Sigmoid colon (tissue), 7 donors: Measurements from ENCODE around the gene FRAS1. TPM values are rescaled to one million over a fixed set of nuclear protein-coding genes. Genes with fewer than 3 reads are reported as not detected.

ENCODE experiments used
- DNase-seq: peaks from one replicate; pipeline ENCODE4 v3.0.0-alpha.2; 2019
- H3K27ac ChIP-seq, 4 donors: fragments of 200-600 bp; sonication (generic); one replicate each; pipeline ENCODE4 v1.5.1; 2016 to 2019; ENCODE audit warnings: mild to moderate bottlenecking in 1 of 4
- H3K27me3 ChIP-seq, 3 donors: fragments of 200-600 bp; sonication (generic); one replicate each; pipeline ENCODE4 v1.5.1; 2019; ENCODE audit warnings: mild to moderate bottlenecking in 1 of 3
- H3K36me3 ChIP-seq, 4 donors: fragments of 200-600 bp; sonication (generic); one replicate each; pipeline ENCODE4 v1.5.1; 2016 to 2019
- H3K4me1 ChIP-seq, 4 donors: fragments of 200-600 bp; sonication (generic); one replicate each; pipeline ENCODE4 v1.5.1; 2017 to 2019
- H3K4me3 ChIP-seq, 4 donors: fragments of 200-600 bp; sonication (generic); one replicate each; pipeline ENCODE4 v1.5.1; 2017 to 2019; ENCODE audit warnings: mild to moderate bottlenecking in 2 of 4, moderate library complexity in 1 of 4
- H3K9me3 ChIP-seq, 4 donors: fragments of 200-600 bp in 3 of 4; sonication (generic) in 3 of 4; one replicate each; pipeline versions ENCODE4 v1.5.1 to v1.6.1; 2013 to 2019
- EP300 ChIP-seq, 4 donors: sonication (generic); formaldehyde crosslinking; IDR thresholded peaks; one replicate each; pipeline ENCODE4 v1.6.1; 2017; ENCODE audit warnings: antibody characterized with exemption in 4 of 4
- POLR2A ChIP-seq, 2 donors: fragments of 450-650 bp; IDR thresholded peaks; one replicate each; pipeline ENCODE4 v1.6.1; 2016; ENCODE audit warnings: antibody characterized with exemption in 2 of 2, mild to moderate bottlenecking in 2 of 2, moderate library complexity in 2 of 2
- POLR2AphosphoS5 ChIP-seq, 4 donors: sonication (generic); formaldehyde crosslinking; IDR thresholded peaks; one replicate each; pipeline ENCODE4 v1.6.1; 2017; ENCODE audit warnings: antibody characterized with exemption in 4 of 4
- WGBS, 2 donors: extraction: QIAGEN DNeasy Blood & Tissue Kit; methylation state at CpG; one replicate each; pipeline ENCODE4 v1.1.7; 2013; 5-methylcytosine and 5-hydroxymethylcytosine counted together
- intact Hi-C: fragments of 100-400 bp; cut with DNase I; formaldehyde crosslinking; loops from one replicate; pipeline ENCODE4 v1.15.1; 2023
- polyA plus RNA-seq, 3 donors: library from polyadenylated mRNA; stranded (reverse); fragments of 200-250 nt; gene quantifications; one replicate each; pipeline ENCODE4 v1.2.3, GENCODE V29; 2013
- total RNA-seq, 4 donors: library from RNA; depleted of rRNA; stranded (reverse); fragments of >200 nt; gene quantifications; one replicate each; pipeline ENCODE4 v1.1.0, GENCODE V29; 2016
- TF ChIP-seq, protein P1 (sequence below), 4 experiments: fragments of 450-650 bp in 3 of 4; fragments of 200-600 bp in 1 of 4; IDR thresholded peaks; one replicate each; pipeline ENCODE4 v1.5.1; 2016 to 2019; ENCODE audit warnings: antibody characterized with exemption in 4 of 4, mild to moderate bottlenecking in 3 of 4, moderate library complexity in 2 of 4
- donor health status: healthy with polysubstance abuse.
- donor health status: Bipolar disorder and iron deficiency.
- donor health status: healthy.

The FRAS1 gene
- total and polyA plus RNA-seq, 7 donors: under 0.01 to 22.4 (median 7.4) TPM; not detected in 1

DNA sequence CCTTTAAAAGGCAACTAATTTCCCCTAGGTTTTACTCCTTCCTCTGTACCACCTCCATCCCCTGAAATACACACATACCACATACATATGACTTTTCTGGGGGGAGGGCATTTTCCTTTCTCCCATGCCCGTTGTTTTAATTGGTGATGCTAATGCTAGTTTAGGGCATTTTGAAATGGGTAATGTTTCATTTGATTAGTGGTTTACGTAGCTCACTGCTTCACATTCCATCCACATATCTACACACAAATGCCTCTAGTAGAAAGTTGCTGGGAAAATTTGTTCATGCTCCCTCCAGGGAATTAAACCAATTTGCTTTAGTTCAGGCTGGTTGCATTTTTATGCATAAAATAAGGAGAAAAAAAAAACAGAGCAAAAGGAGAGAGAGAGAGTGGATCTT is 231.2 kb downstream of the FRAS1 start:
- no peaks in the 10 kb centered on the region for H3K9me3 ChIP-seq
- WGBS, 2 donors: 78 to 82% methylated on average over 2 of the region's 2 CpGs
- TF ChIP-seq, protein P1, sequence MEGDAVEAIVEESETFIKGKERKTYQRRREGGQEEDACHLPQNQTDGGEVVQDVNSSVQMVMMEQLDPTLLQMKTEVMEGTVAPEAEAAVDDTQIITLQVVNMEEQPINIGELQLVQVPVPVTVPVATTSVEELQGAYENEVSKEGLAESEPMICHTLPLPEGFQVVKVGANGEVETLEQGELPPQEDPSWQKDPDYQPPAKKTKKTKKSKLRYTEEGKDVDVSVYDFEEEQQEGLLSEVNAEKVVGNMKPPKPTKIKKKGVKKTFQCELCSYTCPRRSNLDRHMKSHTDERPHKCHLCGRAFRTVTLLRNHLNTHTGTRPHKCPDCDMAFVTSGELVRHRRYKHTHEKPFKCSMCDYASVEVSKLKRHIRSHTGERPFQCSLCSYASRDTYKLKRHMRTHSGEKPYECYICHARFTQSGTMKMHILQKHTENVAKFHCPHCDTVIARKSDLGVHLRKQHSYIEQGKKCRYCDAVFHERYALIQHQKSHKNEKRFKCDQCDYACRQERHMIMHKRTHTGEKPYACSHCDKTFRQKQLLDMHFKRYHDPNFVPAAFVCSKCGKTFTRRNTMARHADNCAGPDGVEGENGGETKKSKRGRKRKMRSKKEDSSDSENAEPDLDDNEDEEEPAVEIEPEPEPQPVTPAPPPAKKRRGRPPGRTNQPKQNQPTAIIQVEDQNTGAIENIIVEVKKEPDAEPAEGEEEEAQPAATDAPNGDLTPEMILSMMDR (IDR thresholded peaks at IDR 0.05): no peak
- no peak for TF ChIP-seq POLR2AphosphoS5 (IDR thresholded peaks at IDR 0.05)
- no peak for TF ChIP-seq EP300 (IDR thresholded peaks at IDR 0.05)
- TF ChIP-seq POLR2A (IDR thresholded peaks at IDR 0.05): no peak
- no peaks in the 10 kb centered on the region for H3K36me3 ChIP-seq
- no peak overlapping the region for H3K4me3 ChIP-seq
- DNase-seq: no peak
- intact Hi-C loops: no loop called here
- no peaks in the 10 kb centered on the region for H3K27me3 ChIP-seq
- H3K4me1 ChIP-seq: peaks cover 0 to 13% (median 6%) of the 10 kb centered on the region in 4 donors
- H3K27ac ChIP-seq: no peak overlapping the region

DNA sequence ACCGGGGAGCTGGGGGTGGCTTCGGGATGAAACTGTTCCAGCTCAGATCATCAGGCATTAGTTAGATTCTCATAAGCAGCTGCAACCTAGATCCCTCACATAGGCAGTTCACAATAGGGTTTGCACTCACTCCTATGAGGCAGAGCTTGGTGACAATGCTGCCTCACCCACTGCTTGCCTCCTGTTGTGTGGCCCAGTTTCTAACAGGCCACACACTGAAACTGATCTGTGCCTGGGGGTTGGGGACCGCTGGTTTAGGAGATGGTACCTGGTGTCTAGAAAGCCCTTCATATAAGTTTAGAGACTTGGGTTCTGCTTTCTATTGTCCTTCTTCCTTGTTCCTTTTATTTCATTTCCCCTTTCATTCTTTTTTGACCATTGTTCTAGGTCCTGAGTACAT is 234.2 kb downstream of the FRAS1 start:
- no peak for DNase-seq
- Histone ChIP-seq H3K4me3 (no peak overlapping the region), H3K27me3 (no peaks in the 10 kb centered on the region), H3K4me1 (peaks cover 0 to 24% (median 16%) of the 10 kb centered on the region in 4 donors), H3K27ac (no peak overlapping the region), H3K36me3 (no peaks in the 10 kb centered on the region), H3K9me3 (no peaks in the 10 kb centered on the region)
- intact Hi-C loops: no loop called here
- 91 to 94% methylated on average over 3 of the region's 3 CpGs for WGBS, 2 donors
- no peak for TF ChIP-seq POLR2A (IDR thresholded peaks at IDR 0.05)
- no peak for TF ChIP-seq EP300 (IDR thresholded peaks at IDR 0.05)
- TF ChIP-seq, protein P1 (IDR thresholded peaks at IDR 0.05): no peak
- TF ChIP-seq POLR2AphosphoS5 (IDR thresholded peaks at IDR 0.05): no peak

DNA sequence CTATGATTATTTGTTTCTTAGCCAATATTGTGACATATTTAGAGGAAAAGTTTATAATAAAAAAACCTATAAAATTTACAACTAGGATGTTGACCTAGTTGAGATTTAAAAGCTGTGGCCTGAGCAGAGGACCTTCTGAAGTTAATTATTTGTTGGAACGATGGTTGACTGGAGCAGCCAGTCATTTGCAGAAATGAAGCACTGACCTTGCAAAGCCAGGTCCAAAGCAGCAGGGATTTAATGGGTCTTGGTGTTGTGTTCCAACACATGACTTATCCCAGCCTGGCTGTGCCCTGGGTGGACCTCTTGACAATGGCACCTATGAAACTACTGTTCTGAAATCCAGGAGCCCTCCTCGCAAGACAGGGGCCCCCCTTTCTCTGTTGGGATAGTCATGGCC is 235.2 kb downstream of the FRAS1 start:
- Histone ChIP-seq H3K9me3 (no peaks in the 10 kb centered on the region), H3K27me3 (no peaks in the 10 kb centered on the region), H3K36me3 (no peaks in the 10 kb centered on the region), H3K4me3 (no peak overlapping the region), H3K27ac (no peak overlapping the region), H3K4me1 (peaks cover 0 to 30% (median 16%) of the 10 kb centered on the region in 4 donors)
- WGBS, 2 donors: 64 to 74% methylated on average over 2 of the region's 2 CpGs
- no peak for DNase-seq
- TF ChIP-seq EP300 (IDR thresholded peaks at IDR 0.05): no peak
- TF ChIP-seq POLR2A (IDR thresholded peaks at IDR 0.05): no peak
- TF ChIP-seq, protein P1 (IDR thresholded peaks at IDR 0.05): no peak
- no peak for TF ChIP-seq POLR2AphosphoS5 (IDR thresholded peaks at IDR 0.05)
- intact Hi-C loops: no loop called here

DNA sequence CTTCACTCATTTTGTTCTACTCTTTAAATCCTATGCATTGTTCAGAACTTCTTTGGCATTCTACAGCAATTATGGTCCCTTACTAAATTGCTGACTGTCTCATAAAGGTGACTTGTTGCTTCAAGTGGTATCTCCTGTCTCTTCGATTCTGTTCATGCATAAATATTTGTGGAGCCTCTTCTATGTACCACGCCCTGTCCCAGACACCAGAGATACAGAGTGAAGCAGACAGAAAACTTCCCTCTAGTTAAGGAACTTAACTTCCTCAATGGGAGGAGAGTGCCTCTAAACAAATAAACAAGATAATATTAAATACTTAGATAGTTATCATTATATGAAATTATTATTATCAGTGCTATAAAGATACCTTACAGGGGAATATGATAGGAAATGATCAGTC is 235.7 kb downstream of the FRAS1 start:
- no peaks in the 10 kb centered on the region for H3K9me3 ChIP-seq
- peaks cover 0 to 33% (median 16%) of the 10 kb centered on the region in 4 donors for H3K4me1 ChIP-seq
- H3K27ac ChIP-seq: no peak overlapping the region
- DNase-seq: no peak
- no peak overlapping the region for H3K4me3 ChIP-seq
- TF ChIP-seq EP300 (IDR thresholded peaks at IDR 0.05): no peak
- no peak for TF ChIP-seq POLR2AphosphoS5 (IDR thresholded peaks at IDR 0.05)
- WGBS, 2 donors: 67 to 82% methylated on average over 2 of the region's 2 CpGs
- H3K36me3 ChIP-seq: no peaks in the 10 kb centered on the region
- H3K27me3 ChIP-seq: no peaks in the 10 kb centered on the region
- intact Hi-C loops: no loop called here

DNA sequence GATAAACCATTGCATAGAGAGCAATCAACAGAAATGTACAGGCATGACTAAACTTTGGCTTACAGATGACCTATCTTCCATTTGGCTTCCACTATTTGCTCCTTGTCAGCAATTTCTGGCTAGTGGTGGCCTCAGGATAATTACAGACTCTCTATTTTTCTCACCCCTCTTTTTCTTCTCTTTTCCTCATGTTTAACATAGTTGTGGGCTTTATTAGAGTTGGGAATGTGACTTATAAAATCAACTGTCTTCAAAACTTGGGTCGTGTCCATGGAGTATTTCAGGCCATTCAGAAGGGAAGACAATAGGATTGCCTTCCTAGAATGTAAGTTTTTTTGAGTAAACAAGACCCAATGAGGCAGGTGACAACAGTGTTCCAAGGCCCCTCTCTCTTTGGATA is 236.2 kb downstream of the FRAS1 start:
- Histone ChIP-seq H3K36me3 (no peaks in the 10 kb centered on the region), H3K9me3 (no peaks in the 10 kb centered on the region), H3K4me1 (peaks cover 0 to 33% (median 16%) of the 10 kb centered on the region in 4 donors), H3K4me3 (no peak overlapping the region), H3K27me3 (no peaks in the 10 kb centered on the region), H3K27ac (no peak overlapping the region)
- 65 to 68% methylated on average over 1 of the region's 1 CpG for WGBS, 2 donors
- intact Hi-C loops: no loop called here
- no peak for DNase-seq
- no peak for TF ChIP-seq POLR2A (IDR thresholded peaks at IDR 0.05)
- TF ChIP-seq POLR2AphosphoS5 (IDR thresholded peaks at IDR 0.05): no peak
- TF ChIP-seq, protein P1 (IDR thresholded peaks at IDR 0.05): no peak
